T-helper 17 cell (primary cell): ENCODE measurements around the gene TUBB1. TPM values are rescaled to one million over a fixed set of nuclear protein-coding genes. Genes with fewer than 3 reads are reported as not detected.
A peak's percentile ranks its signal among the peaks of the same experiment; 100 is the strongest.
"Not testable (repeated sequence)": the region's sequence is repeated elsewhere in the genome, so short reads cannot be mapped to it uniquely, and the experiment has no call there.

Experiments
- ATAC-seq: fragments of 150-1000 bp; cut with Tn5 transposase; 2 replicates; pipeline ENCODE4 v1.10.0; 2021; ENCODE audit warnings: mild to moderate bottlenecking, moderate library complexity
- DNase-seq, 3 donors: peaks; one replicate each; pipeline versions ENCODE4 v3.0.0 to v3.0.0-alpha.2; 2020 to 2021
- H3K9me3 ChIP-seq: one replicate; pipeline ENCODE4 v1.7.0; 2013; ENCODE audit warnings: low read length, mild to moderate bottlenecking; ENCODE audit not compliant: control insufficient read depth, poor library complexity, severe bottlenecking
- H3K27ac Mint-ChIP-seq: one replicate; pipeline ENCODE4 v1.8.0; 2022; ENCODE audit warnings: mild to moderate bottlenecking, moderate library complexity, mixed read lengths
- H3K27me3 Mint-ChIP-seq: one replicate; pipeline ENCODE4 v1.8.0; 2022; ENCODE audit warnings: mixed read lengths
- H3K36me3 Mint-ChIP-seq: one replicate; pipeline ENCODE4 v1.8.0; 2022; ENCODE audit warnings: low read depth, mixed read lengths
- H3K4me1 Mint-ChIP-seq: one replicate; pipeline ENCODE4 v1.8.0; 2022; ENCODE audit warnings: mild to moderate bottlenecking, mixed read lengths
- H3K4me3 Mint-ChIP-seq: one replicate; pipeline ENCODE4 v1.8.0; 2022; ENCODE audit warnings: mild to moderate bottlenecking, moderate library complexity, mixed read lengths
- total RNA-seq, 4 donors: library from RNA in 2 of 4; stranded (reverse) in 2 of 4; gene quantifications; one replicate each; pipeline ENCODE4 v1.2.3 and lab custom pipeline; 2022 to 2026

Gene TUBB1
- total RNA-seq, 2 donors from 2014 or later, result 14.0 to 483 TPM

- Mint-ChIP-seq H3K4me1 (peaks cover 33% of the 10 kb centered on the region), H3K4me3 (peak overlapping the region; percentile 91), H3K36me3 (no peaks in the 10 kb centered on the region), H3K27ac (peak overlapping the region; percentile 95), H3K27me3 (no peaks in the 10 kb centered on the region)
- ATAC-seq, result peak; percentile 69
- no peaks in the 10 kb centered on the region for H3K9me3 ChIP-seq
- DNase-seq, result peak in 1 of 3 donors; percentile 28
Observed at GRCh38 chr20:59004763-59005522, 14.3 kb upstream of the TUBB1 start.

GRCh38 chr20:59005523-59006166 lies 13.6 kb upstream of the TUBB1 start:
- Mint-ChIP-seq H3K4me3 (peak overlapping the region; percentile 91), H3K4me1 (peaks cover 33% of the 10 kb centered on the region), H3K36me3 (no peaks in the 10 kb centered on the region), H3K27ac (peak overlapping the region; percentile 95), H3K27me3 (no peaks in the 10 kb centered on the region)
- DNase-seq (no peak), ATAC-seq (no peak)
- no peaks in the 10 kb centered on the region for H3K9me3 ChIP-seq

GRCh38 chr20:59006167-59006863 lies 12.9 kb upstream of the TUBB1 start:
- no peaks in the 10 kb centered on the region for H3K9me3 ChIP-seq
- peak overlapping the region; percentile 91 for H3K4me3 Mint-ChIP-seq
- peak overlapping the region; percentile 95 for H3K27ac Mint-ChIP-seq
- ATAC-seq, result peak; percentile 1
- H3K36me3 Mint-ChIP-seq, result no peaks in the 10 kb centered on the region
- peaks cover 35% of the 10 kb centered on the region for H3K4me1 Mint-ChIP-seq
- DNase-seq, result no peak
- H3K27me3 Mint-ChIP-seq, result no peaks in the 10 kb centered on the region

- Mint-ChIP-seq H3K27ac (peak within 1 kb of the TSS; percentile 95), H3K4me3 (peak within 1 kb of the TSS; percentile 91), H3K27me3 (no peaks in the 10 kb centered on the region), H3K4me1 (peaks cover 38% of the 10 kb centered on the region), H3K36me3 (no peaks in the 10 kb centered on the region)
- peak in 2 of 3 donors; percentile 37 to 58 for DNase-seq
- ATAC-seq, result peak; percentile 59
- H3K9me3 ChIP-seq, result no peaks in the 10 kb centered on the region
Observed at GRCh38 chr20:59006864-59007664, 12.2 kb upstream of the TUBB1 start, which contains the start of gene CTSZ. Gene CTSZ, minus strand, starts transcription at chr20:59007254. Its CDS starts 126 bp downstream, at chr20:59007128.

DNA sequence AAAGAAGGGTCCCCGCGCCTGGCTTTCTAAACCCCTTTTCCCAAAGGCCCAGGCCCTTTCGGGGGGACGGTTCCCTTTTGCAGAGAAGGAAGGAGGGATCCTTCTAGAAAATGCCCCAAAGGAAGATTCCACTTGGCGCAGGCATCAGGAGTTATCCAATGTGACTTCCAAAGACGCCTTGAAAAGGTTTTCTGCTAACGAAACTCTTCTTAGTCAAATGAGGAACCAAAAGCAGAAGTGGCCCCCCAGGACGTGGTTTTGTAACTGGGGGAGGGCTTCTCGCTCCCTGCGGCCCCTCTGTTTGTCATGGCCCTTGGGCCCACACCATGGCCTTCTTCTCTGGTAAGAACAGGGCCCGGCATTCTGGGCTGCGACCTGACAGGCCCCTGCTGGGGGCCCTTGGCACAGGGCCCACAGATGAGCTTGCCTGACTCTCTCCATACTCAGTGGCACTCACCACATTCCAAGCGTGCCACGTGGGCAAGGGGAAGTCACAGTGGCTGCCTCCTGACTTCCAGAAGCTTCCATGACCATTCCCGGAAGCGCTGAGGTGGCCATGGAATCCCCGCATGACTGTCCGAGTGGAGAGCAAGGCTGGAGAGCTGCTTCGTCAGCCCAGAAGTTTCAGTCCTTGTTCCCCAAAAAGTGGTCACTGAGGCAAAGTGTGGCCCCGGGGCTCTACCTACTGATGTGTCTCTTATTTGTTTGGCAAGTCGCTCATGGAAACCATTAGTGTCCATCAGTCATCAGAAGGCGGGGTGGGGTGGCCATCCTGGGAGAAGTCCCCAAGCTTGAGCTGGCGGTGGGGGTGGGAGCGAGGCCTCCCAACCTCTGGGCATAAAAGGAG lies 11.3 kb upstream of the TUBB1 start:
- Mint-ChIP-seq H3K36me3 (no peaks in the 10 kb centered on the region), H3K27me3 (no peaks in the 10 kb centered on the region), H3K4me3 (peak overlapping the region; percentile 91), H3K4me1 (peaks cover 37% of the 10 kb centered on the region), H3K27ac (no peak overlapping the region)
- DNase-seq (no peak), ATAC-seq (no peak)
- no peaks in the 10 kb centered on the region for H3K9me3 ChIP-seq

DNA sequence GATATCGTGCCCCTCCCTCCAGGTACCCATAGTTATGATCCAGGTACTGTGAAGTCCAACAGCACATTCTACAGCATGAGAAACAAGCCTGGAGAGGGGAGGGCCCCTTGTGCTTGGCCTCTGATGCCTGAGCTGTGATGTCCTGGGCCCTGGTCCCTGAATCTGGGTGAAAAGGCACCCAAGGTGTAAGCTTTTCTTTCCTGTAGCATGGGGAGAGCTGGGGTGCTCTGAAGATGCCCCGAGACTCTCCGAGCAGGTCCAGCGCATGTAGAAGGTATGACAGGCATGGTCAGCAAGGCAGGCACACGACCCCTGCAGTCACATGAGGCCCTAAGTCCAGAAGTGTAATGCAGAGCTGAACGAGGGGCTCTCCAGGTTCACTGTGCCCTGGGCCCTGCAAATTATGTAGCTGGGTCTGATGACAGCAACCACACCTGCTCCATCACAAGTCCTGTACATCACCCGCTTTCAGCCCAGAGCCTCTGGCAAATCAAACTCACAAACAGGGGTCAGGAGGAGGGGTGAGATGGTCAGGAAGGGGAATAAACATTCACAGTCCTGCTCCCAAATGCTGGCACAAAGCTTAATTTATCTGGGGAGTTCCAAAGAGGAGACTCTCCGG lies 10.4 kb upstream of the TUBB1 start:
- H3K9me3 ChIP-seq, result no peaks in the 10 kb centered on the region
- no peak for DNase-seq
- peaks cover 38% of the 10 kb centered on the region for H3K4me1 Mint-ChIP-seq
- ATAC-seq, result no peak
- H3K4me3 Mint-ChIP-seq, result no peak overlapping the region
- H3K36me3 Mint-ChIP-seq, result no peaks in the 10 kb centered on the region
- H3K27me3 Mint-ChIP-seq, result no peaks in the 10 kb centered on the region
- no peak overlapping the region for H3K27ac Mint-ChIP-seq

- H3K36me3 Mint-ChIP-seq, result no peaks in the 10 kb centered on the region
- no peak overlapping the region for H3K27ac Mint-ChIP-seq
- H3K27me3 Mint-ChIP-seq, result no peaks in the 10 kb centered on the region
- no peak for ATAC-seq
- peaks cover 31% of the 10 kb centered on the region for H3K4me1 Mint-ChIP-seq
- DNase-seq, result no peak
- H3K4me3 Mint-ChIP-seq, result no peak overlapping the region
- no peaks in the 10 kb centered on the region for H3K9me3 ChIP-seq
Observed at GRCh38 chr20:59010321-59010994, 8.8 kb upstream of the TUBB1 start.

GRCh38 chr20:59010995-59011873 lies 8.0 kb upstream of the TUBB1 start:
- H3K27me3 Mint-ChIP-seq, result no peaks in the 10 kb centered on the region
- H3K4me1 Mint-ChIP-seq, result peaks cover 29% of the 10 kb centered on the region
- no peak overlapping the region for H3K27ac Mint-ChIP-seq
- no peak overlapping the region for H3K4me3 Mint-ChIP-seq
- H3K9me3 ChIP-seq, result no peaks in the 10 kb centered on the region
- ATAC-seq (no peak), DNase-seq (no peak)
- no peaks in the 10 kb centered on the region for H3K36me3 Mint-ChIP-seq

DNA sequence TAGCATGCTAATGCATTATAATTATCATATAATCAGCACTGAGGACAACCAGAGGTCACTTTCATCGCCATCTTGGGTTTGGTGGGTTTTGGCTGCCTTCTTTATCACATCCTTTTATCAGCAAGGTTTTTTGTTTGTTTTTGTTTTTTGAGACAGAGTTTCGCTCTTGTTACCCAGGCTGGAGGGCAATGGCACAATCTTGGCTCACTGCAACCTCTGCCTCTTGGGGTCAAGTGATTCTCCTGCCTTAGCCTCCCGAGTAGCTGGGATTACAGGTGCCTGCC lies 7.4 kb upstream of the TUBB1 start:
- H3K36me3 Mint-ChIP-seq, DNase-seq, H3K4me3 Mint-ChIP-seq, ATAC-seq, H3K27me3 Mint-ChIP-seq, H3K9me3 ChIP-seq, H3K27ac Mint-ChIP-seq: not testable (repeated sequence)
- peaks cover 33% of the 10 kb centered on the region for H3K4me1 Mint-ChIP-seq

DNA sequence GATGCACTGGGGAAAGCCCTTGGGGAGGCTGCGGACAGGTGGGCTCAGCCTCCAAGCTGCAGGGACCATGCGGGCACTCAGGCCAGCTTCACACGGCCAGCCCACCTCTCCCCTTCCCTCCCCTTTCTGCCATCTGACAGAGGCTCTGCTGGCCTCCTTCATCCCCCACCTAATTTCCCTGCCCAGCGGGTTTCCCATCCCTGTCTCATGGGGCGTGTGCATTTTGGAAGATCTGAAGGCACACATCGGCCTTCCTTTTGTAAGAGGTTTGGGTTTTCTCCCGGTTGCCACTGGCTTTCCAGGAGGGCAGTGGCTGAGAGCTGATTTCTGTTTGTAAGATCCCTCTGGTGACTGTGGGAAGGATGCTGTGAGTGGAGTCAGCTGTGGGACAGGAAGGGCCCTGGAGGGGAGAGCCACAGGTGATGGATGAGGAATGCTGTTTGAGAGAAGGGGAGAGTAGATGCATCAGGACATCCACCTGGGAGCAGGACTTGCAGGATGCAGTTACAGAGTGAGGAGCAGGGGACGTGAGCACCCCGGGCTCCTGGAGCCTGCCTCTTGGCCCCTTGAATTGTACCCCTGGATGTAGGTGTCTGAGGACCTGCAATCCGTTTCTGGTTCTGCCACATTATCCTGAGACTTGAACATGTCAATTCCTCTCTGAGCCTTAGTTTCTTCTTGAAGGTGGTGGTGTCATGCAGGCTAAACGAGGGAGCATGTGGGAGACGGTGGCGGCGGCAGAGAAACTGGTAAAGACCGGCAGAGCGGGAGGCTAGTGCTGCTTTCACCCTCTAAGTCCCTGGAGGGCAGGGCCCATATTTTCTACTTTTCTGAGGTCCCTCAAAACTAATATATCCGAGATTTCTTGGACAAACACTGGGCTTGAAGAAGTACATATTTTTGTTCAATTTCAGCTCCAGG lies 5.9 kb upstream of the TUBB1 start:
- peak overlapping the region; percentile 39 for H3K4me3 Mint-ChIP-seq

More for the DNA sequence above, 5.9 kb upstream of the TUBB1 start:
- ATAC-seq, result no peak
- H3K27me3 Mint-ChIP-seq, result no peaks in the 10 kb centered on the region
- H3K9me3 ChIP-seq, result no peaks in the 10 kb centered on the region
- peaks cover 39% of the 10 kb centered on the region for H3K4me1 Mint-ChIP-seq
- no peak for DNase-seq
- no peaks in the 10 kb centered on the region for H3K36me3 Mint-ChIP-seq
- peak overlapping the region; percentile 71 for H3K27ac Mint-ChIP-seq
